B cell (primary cell): ENCODE results near the gene MEG3. TPM values are rescaled to one million over a fixed set of nuclear protein-coding genes. Genes with fewer than 3 reads are reported as not detected.

Experiments
- ATAC-seq: fragments of 200-7000 bp; cut with Tn5 transposase; one replicate; pipeline ENCODE4 v1.10.0; 2021; ENCODE audit warnings: low read depth, mild to moderate bottlenecking, moderate number of reproducible peaks, moderate library complexity
- CTCF ChIA-PET: fragments of 350-600 bp; sonication (Branson Sonifier 250); formaldehyde crosslinking; loops from one replicate; lab custom pipeline; 2021; ENCODE audit warnings: antibody characterized with exemption, inconsistent platforms; lab: Charles Lee
- POLR2A ChIA-PET: fragments of 350-600 bp; sonication (Branson Sonifier 250); formaldehyde crosslinking; loops from one replicate; lab custom pipeline; 2021; ENCODE audit warnings: antibody characterized with exemption; lab: Charles Lee
- DNase-seq: peaks from one replicate; pipeline ENCODE4 v3.0.0; 2013
- H2AFZ ChIP-seq: 2 replicates; pipeline ENCODE4 v1.6.1; 2012; ENCODE audit warnings: mild to moderate bottlenecking, low read depth, low read length; ENCODE audit not compliant: insufficient read depth, poor library complexity, severe bottlenecking
- H3K27ac ChIP-seq, 2 donors: 1 replicate in 1 of 2; 2 replicates in 1 of 2; pipeline ENCODE4 v1.5.1; 2012 to 2013; ENCODE audit warnings: low read length in 2 of 2, mild to moderate bottlenecking in 2 of 2, moderate library complexity in 1 of 2
- H3K27me3 ChIP-seq, 4 experiments: fragments of 200-600 bp in 1 of 4; sonication (generic) in 1 of 4; replicated peaks in 1 of 4; 1 replicate in 2 of 4; 2 replicates in 2 of 4; pipeline versions ENCODE4 v1.6.1 to v1.7.0; 2013 to 2016; ENCODE audit warnings: low read length in 3 of 4, mild to moderate bottlenecking in 2 of 4, mixed read lengths in 1 of 4, moderate library complexity in 1 of 4; ENCODE audit not compliant: insufficient read depth in 4 of 4, control insufficient read depth in 3 of 4; ENCODE audit errors: control extremely low read depth in 1 of 4
- H3K36me3 ChIP-seq, 2 experiments: replicated peaks in 1 of 2; 1 replicate in 1 of 2; 2 replicates in 1 of 2; pipeline versions ENCODE4 v1.6.1 to v1.7.1; 2013; ENCODE audit warnings: low read length in 1 of 2; ENCODE audit not compliant: insufficient read depth in 2 of 2, control insufficient read depth in 1 of 2; ENCODE audit errors: control extremely low read depth in 1 of 2, extremely low read depth in 1 of 2
- H3K4me1 ChIP-seq, 2 donors: fragments of 200-600 bp in 1 of 2; sonication (generic) in 1 of 2; 1 replicate in 1 of 2; 2 replicates in 1 of 2; pipeline versions ENCODE4 v1.5.1 to v1.6.1; 2013 to 2017; ENCODE audit warnings: low read length in 2 of 2; ENCODE audit not compliant: control insufficient read depth in 2 of 2, insufficient read depth in 2 of 2
- H3K4me2 ChIP-seq: replicated peaks from 2 replicates; pipeline ENCODE3; 2012; ENCODE audit warnings: mild to moderate bottlenecking, low read depth, low read length; ENCODE audit not compliant: poor library complexity, severe bottlenecking
- H3K4me3 ChIP-seq, 5 experiments: fragments of 200-600 bp in 1 of 5; sonication (generic) in 1 of 5; 1 replicate in 3 of 5; 2 replicates in 2 of 5; pipeline versions ENCODE4 v1.5.1 to v1.7.0; 2011 to 2016; ENCODE audit warnings: low read length in 4 of 5, mild to moderate bottlenecking in 4 of 5, low read depth in 2 of 5, control low read depth in 1 of 5, moderate library complexity in 1 of 5; ENCODE audit not compliant: insufficient read depth in 1 of 5; ENCODE audit errors: control extremely low read depth in 1 of 5, extremely low read depth in 1 of 5
- H3K79me2 ChIP-seq: fragments of 200-600 bp; sonication (generic); one replicate; pipeline ENCODE4 v1.6.0; 2016; ENCODE audit warnings: low read length; ENCODE audit not compliant: control insufficient read depth, insufficient read depth
- H3K9ac ChIP-seq: fragments of 200-600 bp; sonication (generic); 2 replicates; pipeline ENCODE4 v1.6.1; 2017; ENCODE audit warnings: mild to moderate bottlenecking, low read length, moderate library complexity
- H3K9me3 ChIP-seq, 3 donors: one replicate each; pipeline versions ENCODE4 v1.6.1 to v1.7.1; 2013; ENCODE audit warnings: low read length in 2 of 3; ENCODE audit not compliant: control insufficient read depth in 2 of 3, insufficient read depth in 1 of 3; ENCODE audit errors: control extremely low read depth in 1 of 3
- H4K20me1 ChIP-seq: 2 replicates; pipeline ENCODE4 v1.6.0; 2012; ENCODE audit warnings: mild to moderate bottlenecking, low read length; ENCODE audit not compliant: insufficient read depth, control insufficient read depth, poor library complexity, severe bottlenecking
- H3K27ac Mint-ChIP-seq: one replicate; pipeline ENCODE4 v1.8.0; 2021; ENCODE audit warnings: mixed read lengths
- H3K27me3 Mint-ChIP-seq: one replicate; pipeline ENCODE4 v1.8.0; 2021; ENCODE audit warnings: mixed read lengths
- H3K4me1 Mint-ChIP-seq: one replicate; pipeline ENCODE4 v1.8.0; 2021; ENCODE audit warnings: mixed read lengths
- H3K4me3 Mint-ChIP-seq: one replicate; pipeline ENCODE4 v1.8.0; 2021; ENCODE audit warnings: mixed read lengths
- H3K9me3 Mint-ChIP-seq: one replicate; pipeline ENCODE4 v1.8.0; 2022; ENCODE audit warnings: mixed read lengths; ENCODE audit not compliant: insufficient read depth
- CTCF ChIP-seq: fragments of 200-600 bp; IDR thresholded peaks from one replicate; pipeline ENCODE4 v1.8.0; 2022; ENCODE audit warnings: antibody characterized with exemption, mild to moderate bottlenecking
- EZH2 ChIP-seq: IDR thresholded peaks from 2 replicates; pipeline ENCODE4 v1.6.1; 2012; ENCODE audit warnings: borderline replicate concordance, low read depth, mild to moderate bottlenecking, moderate library complexity, low read length; ENCODE audit not compliant: insufficient read depth, poor library complexity, severe bottlenecking
- WGBS: methylation state at CpG from one replicate; pipeline ENCODE4 v1.1.5; 2013; ENCODE audit warnings: missing lambda C conversion rate; ENCODE audit not compliant: insufficient coverage; 5-methylcytosine and 5-hydroxymethylcytosine counted together
- intact Hi-C: fragments of 100-400 bp; cut with micrococcal nuclease; formaldehyde crosslinking; loops from one replicate; pipeline ENCODE4 v1.10.0; 2022
- polyA plus RNA-seq: library from polyadenylated mRNA; depleted of rRNA; stranded (reverse); fragments of >200 nt; gene quantifications from 2 replicates; pipeline ENCODE4 v1.2.3, GENCODE V29; 2012
- total RNA-seq, 2 donors: library from RNA; stranded (reverse); fragments of 120-200 nt in 1 of 2; gene quantifications; 1 replicate in 1 of 2; 2 replicates in 1 of 2; pipeline versions ENCODE4 v1.2.3 to v1.2.4, GENCODE V29; 2013 to 2022

The MEG3 gene
- total and polyA plus RNA-seq, 2 donors (not counting 1 experiment from before 2014, with no cell fraction given) = 0.13 TPM; not detected in 1

GRCh38 chr14:100860556-100861187 is 34.8 kb downstream of the MEG3 start:
- H3K36me3 ChIP-seq = no peaks in the 10 kb centered on the region
- no peaks in the 10 kb centered on the region for H3K27me3 ChIP-seq
- H3K4me1 ChIP-seq = no peaks in the 10 kb centered on the region
- Mint-ChIP-seq H3K9me3 (no peaks in the 10 kb centered on the region), H3K27me3 (no peaks in the 10 kb centered on the region), H3K4me3 (no peak overlapping the region), H3K4me1 (no peaks in the 10 kb centered on the region), H3K27ac (no peak overlapping the region)
- no peak overlapping the region for H3K4me2 ChIP-seq
- no peak overlapping the region for H3K9ac ChIP-seq
- peaks cover 0 to 5% (median 0%) of the 10 kb centered on the region in 3 donors for H3K9me3 ChIP-seq
- H2AFZ ChIP-seq = no peak overlapping the region
- no peaks in the 10 kb centered on the region for H4K20me1 ChIP-seq
- CTCF ChIA-PET = no interaction called here
- ATAC-seq = no peak
- TF ChIP-seq EZH2 = no peak
- no peak for TF ChIP-seq CTCF
- POLR2A ChIA-PET = no interaction called here
- H3K27ac ChIP-seq = no peak overlapping the region
- DNase-seq = no peak
- intact Hi-C loops = no loop called here
- 89% methylated on average over 9 of the region's 19 CpGs for WGBS
- no peak overlapping the region for H3K4me3 ChIP-seq
- no peaks in the 10 kb centered on the region for H3K79me2 ChIP-seq

GRCh38 chr14:100861188-100861936 is 35.4 kb downstream of the MEG3 start:
- H4K20me1 ChIP-seq = no peaks in the 10 kb centered on the region
- H3K27ac ChIP-seq = no peak overlapping the region
- no peak overlapping the region for H3K4me3 ChIP-seq
- no peak overlapping the region for H3K9ac ChIP-seq
- intact Hi-C loops = no loop called here
- Mint-ChIP-seq H3K4me3 (no peak overlapping the region), H3K27ac (no peak overlapping the region), H3K4me1 (no peaks in the 10 kb centered on the region), H3K9me3 (no peaks in the 10 kb centered on the region), H3K27me3 (no peaks in the 10 kb centered on the region)
- no peaks in the 10 kb centered on the region for H3K36me3 ChIP-seq
- DNase-seq = no peak
- ChIA-PET POLR2A (no interaction called here), CTCF (no interaction called here)
- 97% methylated on average over 14 of the region's 16 CpGs for WGBS
- no peak for ATAC-seq
- H3K79me2 ChIP-seq = no peaks in the 10 kb centered on the region
- TF ChIP-seq EZH2 (no peak), CTCF (no peak)
- H3K4me1 ChIP-seq = no peaks in the 10 kb centered on the region
- peaks cover 0 to 5% (median 0%) of the 10 kb centered on the region in 3 donors for H3K9me3 ChIP-seq
- no peak overlapping the region for H2AFZ ChIP-seq
- H3K27me3 ChIP-seq = no peaks in the 10 kb centered on the region
- H3K4me2 ChIP-seq = no peak overlapping the region
